ENCODE measurements around the gene RAD23A. TPM values are rescaled to one million over a fixed set of nuclear protein-coding genes. Genes with fewer than 3 reads are reported as not detected.

RAD23A gene
- total and polyA plus RNA-seq, 2 donors (not counting 3 experiments of a cell fraction or from before 2014, with no cell fraction given) = 66.9 to 102 TPM

DNA sequence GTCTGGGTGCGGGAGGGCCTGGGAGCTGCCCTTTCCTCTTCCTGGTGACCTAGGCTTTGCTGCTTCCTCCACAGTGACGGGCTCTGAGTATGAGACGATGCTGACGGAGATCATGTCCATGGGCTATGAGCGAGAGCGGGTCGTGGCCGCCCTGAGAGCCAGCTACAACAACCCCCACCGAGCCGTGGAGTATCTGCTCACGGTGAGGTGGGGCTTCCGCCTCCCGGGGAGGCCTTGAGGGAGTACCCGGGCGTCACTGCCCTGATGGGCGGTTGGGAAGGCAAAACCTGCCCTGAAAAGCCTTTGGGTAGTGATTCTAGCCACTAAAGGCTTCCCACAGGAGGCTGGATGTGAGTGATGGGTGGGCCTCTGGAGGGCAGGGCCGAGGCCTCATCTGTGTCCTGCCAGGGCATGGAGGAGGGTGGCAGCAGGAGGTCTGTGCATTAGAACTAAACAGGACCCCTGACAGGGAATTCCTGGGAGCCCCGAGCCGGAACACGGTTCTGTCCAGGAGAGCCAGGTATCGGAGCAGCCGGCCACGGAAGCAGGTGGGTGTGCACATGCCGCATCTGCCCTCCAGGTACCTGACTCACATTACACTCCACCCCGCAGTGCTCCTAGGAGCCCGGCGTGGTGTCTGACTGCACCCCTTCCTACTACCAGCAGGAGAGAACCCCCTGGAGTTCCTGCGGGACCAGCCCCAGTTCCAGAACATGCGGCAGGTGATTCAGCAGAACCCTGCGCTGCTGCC lies 3.1 kb downstream of the RAD23A start:
- dilution Hi-C loops (cut with MboI; ENCODE audit: extremely low pct_ligation_motif_present, low sequenced_read_pairs) = no loop called here
- Histone ChIP-seq H4K20me1 (replicated peaks; ENCODE audit: control insufficient read depth, extremely low read depth, insufficient read depth, low read length) (no peaks in the 10 kb centered on the region), H3K9ac (replicated peaks; ENCODE audit: extremely low read depth, insufficient read depth, low read length) (no peak overlapping the region), H2AFZ (ENCODE audit: low read depth, low read length) (no peak overlapping the region), H3K4me2 (ENCODE audit: insufficient read depth, low read length) (no peak overlapping the region), H3K36me3 (ENCODE audit: control insufficient read depth in 2 of 2, extremely low read depth in 1 of 2, insufficient read depth in 2 of 2, low read length in 2 of 2) (peaks cover 16 to 43% of the 10 kb centered on the region in 2 experiments), H3K27me3 (ENCODE audit: control insufficient read depth in 2 of 2, insufficient read depth in 2 of 2, low read length in 2 of 2) (no peaks in the 10 kb centered on the region), H3K9me3 (replicated peaks; ENCODE audit: control insufficient read depth, insufficient read depth, low read length) (no peaks in the 10 kb centered on the region), H3K79me2 (ENCODE audit: control insufficient read depth, insufficient read depth, low read length) (peaks cover 33% of the 10 kb centered on the region), H3K27ac (ENCODE audit: insufficient read depth, low read depth, low read length) (no peak overlapping the region), H3K9me1 (replicated peaks; ENCODE audit: control insufficient read depth, extremely low read depth, insufficient read depth, low read length) (no peaks in the 10 kb centered on the region), H3K4me1 (ENCODE audit: control insufficient read depth, extremely low read depth, insufficient read depth, low read length) (peaks cover 28% of the 10 kb centered on the region), H3K4me3 (replicated peaks in 1 of 3; ENCODE audit: insufficient read depth in 1 of 3, low read depth in 1 of 3, low read length in 3 of 3) (no peak overlapping the region)
- BruUV-seq (replicated peaks) = no TSS peak
- FAIRE-seq = no peak
- intact Hi-C loops (cut with micrococcal nuclease) = no loop called here
- CTCF ChIA-PET = no interaction called here
- POLR2A ChIA-PET = no interaction called here
- no peak for DNase-seq (ENCODE audit: low read depth, low spot score)
- TF ChIP-seq FOS (IDR thresholded peaks at IDR 0.05; ENCODE audit: borderline replicate concordance, insufficient read depth, low read length) (no peak), POLR2AphosphoS5 (IDR thresholded peaks at IDR 0.05; ENCODE audit: insufficient read depth, low read depth, low read length) (no peak), EZH2 (IDR thresholded peaks at IDR 0.05; ENCODE audit: borderline replicate concordance, low read depth, low read length, severe bottlenecking) (no peak), GATA2 (IDR thresholded peaks at IDR 0.05; ENCODE audit: insufficient read depth, insufficient read length, low read depth, low read length) (no peak)

GRCh38 chr19:12949363-12950283 lies 4.0 kb downstream of the RAD23A start:
- Histone ChIP-seq H2AFZ (ENCODE audit: low read depth, low read length) (no peak overlapping the region), H3K36me3 (ENCODE audit: control insufficient read depth in 2 of 2, extremely low read depth in 1 of 2, insufficient read depth in 2 of 2, low read length in 2 of 2) (peaks cover 21 to 39% of the 10 kb centered on the region in 2 experiments), H3K9me1 (replicated peaks; ENCODE audit: control insufficient read depth, extremely low read depth, insufficient read depth, low read length) (no peaks in the 10 kb centered on the region), H3K9me3 (replicated peaks; ENCODE audit: control insufficient read depth, insufficient read depth, low read length) (no peaks in the 10 kb centered on the region), H3K4me2 (ENCODE audit: insufficient read depth, low read length) (no peak overlapping the region), H3K79me2 (ENCODE audit: control insufficient read depth, insufficient read depth, low read length) (peaks cover 41% of the 10 kb centered on the region), H3K4me1 (ENCODE audit: control insufficient read depth, extremely low read depth, insufficient read depth, low read length) (peaks cover 37% of the 10 kb centered on the region), H3K27ac (ENCODE audit: insufficient read depth, low read depth, low read length) (no peak overlapping the region), H3K27me3 (ENCODE audit: control insufficient read depth in 2 of 2, insufficient read depth in 2 of 2, low read length in 2 of 2) (no peaks in the 10 kb centered on the region), H3K9ac (replicated peaks; ENCODE audit: extremely low read depth, insufficient read depth, low read length) (no peak overlapping the region), H4K20me1 (replicated peaks; ENCODE audit: control insufficient read depth, extremely low read depth, insufficient read depth, low read length) (no peaks in the 10 kb centered on the region), H3K4me3 (replicated peaks in 1 of 3; ENCODE audit: insufficient read depth in 1 of 3, low read depth in 1 of 3, low read length in 3 of 3) (no peak overlapping the region)
- POLR2A ChIA-PET = no interaction called here
- no peak for DNase-seq (ENCODE audit: low read depth, low spot score)
- FAIRE-seq = no peak
- BruUV-seq (replicated peaks) = no TSS peak
- dilution Hi-C loops (cut with MboI; ENCODE audit: extremely low pct_ligation_motif_present, low sequenced_read_pairs) (no loop called here), intact Hi-C loops (cut with micrococcal nuclease) (no loop called here)
- TF ChIP-seq JUN (IDR thresholded peaks at IDR 0.05; ENCODE audit: borderline replicate concordance, insufficient read depth, insufficient read length, low read depth) (no peak), GATA2 (IDR thresholded peaks at IDR 0.05; ENCODE audit: insufficient read depth, insufficient read length, low read depth, low read length) (no peak), POLR2AphosphoS5 (IDR thresholded peaks at IDR 0.05; ENCODE audit: insufficient read depth, low read depth, low read length) (no peak), FOS (IDR thresholded peaks at IDR 0.05; ENCODE audit: borderline replicate concordance, insufficient read depth, low read length) (no peak), POLR2A (IDR thresholded peaks at IDR 0.05; ENCODE audit: low read depth, low read length) (no peak), MYC (IDR thresholded peaks at IDR 0.05; ENCODE audit: low read depth, low read length) (no peak)
- TF ChIP-seq, protein P1, sequence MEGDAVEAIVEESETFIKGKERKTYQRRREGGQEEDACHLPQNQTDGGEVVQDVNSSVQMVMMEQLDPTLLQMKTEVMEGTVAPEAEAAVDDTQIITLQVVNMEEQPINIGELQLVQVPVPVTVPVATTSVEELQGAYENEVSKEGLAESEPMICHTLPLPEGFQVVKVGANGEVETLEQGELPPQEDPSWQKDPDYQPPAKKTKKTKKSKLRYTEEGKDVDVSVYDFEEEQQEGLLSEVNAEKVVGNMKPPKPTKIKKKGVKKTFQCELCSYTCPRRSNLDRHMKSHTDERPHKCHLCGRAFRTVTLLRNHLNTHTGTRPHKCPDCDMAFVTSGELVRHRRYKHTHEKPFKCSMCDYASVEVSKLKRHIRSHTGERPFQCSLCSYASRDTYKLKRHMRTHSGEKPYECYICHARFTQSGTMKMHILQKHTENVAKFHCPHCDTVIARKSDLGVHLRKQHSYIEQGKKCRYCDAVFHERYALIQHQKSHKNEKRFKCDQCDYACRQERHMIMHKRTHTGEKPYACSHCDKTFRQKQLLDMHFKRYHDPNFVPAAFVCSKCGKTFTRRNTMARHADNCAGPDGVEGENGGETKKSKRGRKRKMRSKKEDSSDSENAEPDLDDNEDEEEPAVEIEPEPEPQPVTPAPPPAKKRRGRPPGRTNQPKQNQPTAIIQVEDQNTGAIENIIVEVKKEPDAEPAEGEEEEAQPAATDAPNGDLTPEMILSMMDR (IDR thresholded peaks at IDR 0.05; ENCODE audit: extremely low read depth in 1 of 2, insufficient read depth in 1 of 2, low read depth in 1 of 2, low read length in 2 of 2) = no peak
- CTCF ChIA-PET = interaction anchor here (1.3 kb wide), 1 partner anchor 17 kb away, joined by 3 read pairs; the partner anchor contains the start of gene FARSA
